Vagina (tissue), 2 donors: ENCODE results near the gene ITFG1.

Experiments used
- POLR2AphosphoS5 ChIP-seq, 2 donors: sonication (generic); formaldehyde crosslinking; IDR thresholded peaks; one replicate each; pipeline ENCODE4 v1.9.0; 2017; ENCODE audit warnings: antibody characterized with exemption in 2 of 2, mild to moderate bottlenecking in 2 of 2, low read depth in 1 of 2; ENCODE audit not compliant: insufficient read depth in 1 of 2
- TF ChIP-seq, protein P1 (sequence below), 3 experiments: fragments of 450-650 bp in 2 of 3; fragments of 200-600 bp in 1 of 3; sonication (generic) in 1 of 3; IDR thresholded peaks; one replicate each; pipeline ENCODE4 v1.5.1; 2017 to 2019; ENCODE audit warnings: antibody characterized with exemption in 3 of 3, mild to moderate bottlenecking in 2 of 3, moderate library complexity in 2 of 3

DNA sequence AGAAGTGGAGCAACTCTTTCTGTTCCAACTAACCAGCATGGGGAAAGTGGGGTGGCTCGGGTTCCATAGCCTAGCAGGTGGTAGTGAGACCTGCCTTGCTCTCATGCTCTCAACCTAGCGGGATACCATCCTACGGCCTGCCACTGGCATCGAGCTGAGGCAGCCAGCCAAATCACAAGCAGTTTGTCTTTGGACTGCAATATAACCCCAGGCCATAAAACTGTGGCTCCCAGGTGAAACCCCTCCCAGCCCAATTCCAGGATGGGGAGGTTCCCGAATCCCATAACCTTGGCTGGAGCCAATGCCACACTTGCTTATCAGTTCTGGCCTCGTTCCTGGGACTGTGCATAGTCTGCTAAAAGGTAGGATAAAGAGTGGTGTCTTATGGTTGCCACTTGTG, 161.3 kb downstream of the ITFG1 start:
- TF ChIP-seq, protein P1, sequence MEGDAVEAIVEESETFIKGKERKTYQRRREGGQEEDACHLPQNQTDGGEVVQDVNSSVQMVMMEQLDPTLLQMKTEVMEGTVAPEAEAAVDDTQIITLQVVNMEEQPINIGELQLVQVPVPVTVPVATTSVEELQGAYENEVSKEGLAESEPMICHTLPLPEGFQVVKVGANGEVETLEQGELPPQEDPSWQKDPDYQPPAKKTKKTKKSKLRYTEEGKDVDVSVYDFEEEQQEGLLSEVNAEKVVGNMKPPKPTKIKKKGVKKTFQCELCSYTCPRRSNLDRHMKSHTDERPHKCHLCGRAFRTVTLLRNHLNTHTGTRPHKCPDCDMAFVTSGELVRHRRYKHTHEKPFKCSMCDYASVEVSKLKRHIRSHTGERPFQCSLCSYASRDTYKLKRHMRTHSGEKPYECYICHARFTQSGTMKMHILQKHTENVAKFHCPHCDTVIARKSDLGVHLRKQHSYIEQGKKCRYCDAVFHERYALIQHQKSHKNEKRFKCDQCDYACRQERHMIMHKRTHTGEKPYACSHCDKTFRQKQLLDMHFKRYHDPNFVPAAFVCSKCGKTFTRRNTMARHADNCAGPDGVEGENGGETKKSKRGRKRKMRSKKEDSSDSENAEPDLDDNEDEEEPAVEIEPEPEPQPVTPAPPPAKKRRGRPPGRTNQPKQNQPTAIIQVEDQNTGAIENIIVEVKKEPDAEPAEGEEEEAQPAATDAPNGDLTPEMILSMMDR (IDR thresholded peaks at IDR 0.05), result no peak
- TF ChIP-seq POLR2AphosphoS5 (IDR thresholded peaks at IDR 0.05; ENCODE audit: insufficient read depth in 1 of 2, low read depth in 1 of 2), result no peak
